Pancreas (tissue), 10 donors: ENCODE data around the gene SLCO6A1. TPM values are rescaled to one million over a fixed set of nuclear protein-coding genes. Genes with fewer than 3 reads are reported as not detected.
A peak's percentile ranks its signal among the peaks of the same experiment; 100 is the strongest.

Experiments used
- ATAC-seq, 4 donors: fragments of 200-7000 bp; cut with Tn5 transposase; one replicate each; pipeline versions ENCODE4 v1.8.0 to v1.9.1; 2020; ENCODE audit warnings: mild to moderate bottlenecking in 4 of 4, moderate library complexity in 4 of 4
- DNase-seq, 6 donors: peaks; one replicate each; pipeline ENCODE4 v3.0.0-alpha.2; 2020
- FAIRE-seq: peaks from 2 replicates; lab custom pipeline; 2012; peaks lifted over from hg19 to GRCh38; lab: Jason Lieb, UNC
- H3K27ac ChIP-seq, 4 donors: fragments of 200-600 bp; sonication (generic); 1 replicate in 3 of 4; 2 replicates in 1 of 4; pipeline versions ENCODE4 v1.5.0 to v1.8.0; 2020
- H3K27me3 ChIP-seq, 4 donors: fragments of 200-600 bp; one replicate each; pipeline ENCODE4 v1.8.0; 2021
- H3K36me3 ChIP-seq, 3 donors: fragments of 200-600 bp; sonication (generic) in 1 of 3; one replicate each; pipeline versions ENCODE4 v1.5.0 to v1.8.0; 2020 to 2021
- H3K4me1 ChIP-seq, 3 donors: fragments of 200-600 bp; one replicate each; pipeline ENCODE4 v1.8.0; 2021
- H3K4me3 ChIP-seq, 4 donors: fragments of 200-600 bp; sonication (generic) in 2 of 4; one replicate each; pipeline versions ENCODE4 v1.5.0 to v1.8.0; 2020 to 2021
- H3K9me3 ChIP-seq, 4 donors: fragments of 200-600 bp; one replicate each; pipeline ENCODE4 v1.8.0; 2021
- WGBS, 2 donors: extraction: QIAGEN DNeasy Blood & Tissue Kit; methylation state at CpG; one replicate each; pipeline ENCODE4 v1.1.7; 2013; 5-methylcytosine and 5-hydroxymethylcytosine counted together
- intact Hi-C, 3 donors: fragments of 100-400 bp; cut with DNase I; formaldehyde crosslinking; loops; one replicate each; pipeline versions ENCODE4 v1.11.1 to v1.14.2; 2022
- polyA plus RNA-seq, 2 donors: library from polyadenylated mRNA; stranded (reverse); fragments of 200-250 nt; gene quantifications; one replicate each; pipeline ENCODE4 v1.2.3, GENCODE V29; 2013
- total RNA-seq, 6 donors: library from RNA; stranded (reverse); fragmentation: NEBNext Ultra II Directional in 4 of 6; extraction: Animal tissue kit (Norgen Biotek cat#: 25700) in 4 of 6; gene quantifications; one replicate each; pipeline versions ENCODE4 v1.2.1 to v1.2.4, GENCODE V29; 2021 to 2023
- TF ChIP-seq, protein P1 (sequence below), 4 donors: fragments of 200-600 bp; sonication (generic) in 3 of 4; IDR thresholded peaks; one replicate each; pipeline versions ENCODE4 v1.5.0 to v1.8.0; 2021; ENCODE audit warnings: antibody characterized with exemption in 4 of 4
- donor health status: healthy with polysubstance abuse.
- donor health status: DM: no; HTN: no; CAD: no; lungs with moderate emphysema.
- donor health status: DM: no; HTN: no; CAD: no.
- donor health status: control.
- donor health status: control.
- donor health status: Bipolar disorder and iron deficiency.
- donor health status: DM: yes; HTN: yes; CAD: no.
- donor health status: DM: no; HTN: no; CAD: no.
- donor health status: DM: no; HTN: no; CAD: no.
- donor health status: DM: yes; HTN: yes; CAD: no.

SLCO6A1 gene
- total and polyA plus RNA-seq, 8 donors, result not detected

DNA sequence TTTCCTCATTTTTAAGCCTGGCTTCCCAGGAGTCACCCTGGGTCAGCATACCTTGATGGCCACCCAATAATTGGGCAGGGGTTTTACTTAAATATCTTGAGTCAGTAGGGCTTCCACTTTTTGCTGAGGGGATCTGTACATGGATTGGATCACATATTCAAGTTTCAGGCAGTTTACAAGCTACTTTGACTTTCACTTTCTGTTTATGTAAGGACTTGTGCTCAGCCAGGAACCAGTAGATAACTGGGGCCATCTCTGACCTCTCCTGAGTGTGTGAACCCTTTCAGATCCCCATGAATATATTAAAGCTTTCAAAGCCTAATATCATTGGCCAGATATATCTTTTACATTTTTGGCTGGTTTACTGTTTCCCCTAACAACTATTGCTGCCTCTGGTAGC lies 45.1 kb downstream of the SLCO6A1 start:
- no peak for DNase-seq
- TF ChIP-seq, protein P1, sequence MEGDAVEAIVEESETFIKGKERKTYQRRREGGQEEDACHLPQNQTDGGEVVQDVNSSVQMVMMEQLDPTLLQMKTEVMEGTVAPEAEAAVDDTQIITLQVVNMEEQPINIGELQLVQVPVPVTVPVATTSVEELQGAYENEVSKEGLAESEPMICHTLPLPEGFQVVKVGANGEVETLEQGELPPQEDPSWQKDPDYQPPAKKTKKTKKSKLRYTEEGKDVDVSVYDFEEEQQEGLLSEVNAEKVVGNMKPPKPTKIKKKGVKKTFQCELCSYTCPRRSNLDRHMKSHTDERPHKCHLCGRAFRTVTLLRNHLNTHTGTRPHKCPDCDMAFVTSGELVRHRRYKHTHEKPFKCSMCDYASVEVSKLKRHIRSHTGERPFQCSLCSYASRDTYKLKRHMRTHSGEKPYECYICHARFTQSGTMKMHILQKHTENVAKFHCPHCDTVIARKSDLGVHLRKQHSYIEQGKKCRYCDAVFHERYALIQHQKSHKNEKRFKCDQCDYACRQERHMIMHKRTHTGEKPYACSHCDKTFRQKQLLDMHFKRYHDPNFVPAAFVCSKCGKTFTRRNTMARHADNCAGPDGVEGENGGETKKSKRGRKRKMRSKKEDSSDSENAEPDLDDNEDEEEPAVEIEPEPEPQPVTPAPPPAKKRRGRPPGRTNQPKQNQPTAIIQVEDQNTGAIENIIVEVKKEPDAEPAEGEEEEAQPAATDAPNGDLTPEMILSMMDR (IDR thresholded peaks at IDR 0.05), result no peak
- intact Hi-C loops, result no loop called here
- H3K36me3 ChIP-seq, result no peaks in the 10 kb centered on the region
- no peak overlapping the region for H3K4me3 ChIP-seq
- no peak for FAIRE-seq
- no peaks in the 10 kb centered on the region for H3K27me3 ChIP-seq
- no peaks in the 10 kb centered on the region for H3K9me3 ChIP-seq
- no peak overlapping the region for H3K27ac ChIP-seq
- no peak for ATAC-seq
- H3K4me1 ChIP-seq, result no peaks in the 10 kb centered on the region

DNA sequence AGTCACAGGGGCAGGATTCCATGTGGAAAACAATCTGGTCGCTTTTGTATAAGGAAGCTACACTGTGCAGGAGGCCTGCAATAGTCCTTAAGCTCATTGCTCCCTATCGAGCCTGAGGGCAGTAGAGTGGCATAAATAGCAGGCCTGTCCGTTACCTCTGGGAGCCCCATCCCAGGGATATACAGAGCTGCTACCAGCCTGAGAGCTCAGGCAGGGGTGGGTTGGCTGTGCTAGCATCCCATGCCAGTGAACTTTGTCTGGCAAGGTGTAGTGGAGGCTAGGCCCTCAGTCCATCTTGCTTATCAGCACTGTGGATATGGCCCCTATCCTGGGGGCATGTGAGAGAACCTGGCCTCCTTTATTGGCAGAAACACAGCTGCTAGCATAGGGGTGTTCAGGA lies 47.7 kb downstream of the SLCO6A1 start:
- 64 to 69% methylated on average over 3 of the region's 3 CpGs for WGBS, 2 donors
- peak in 1 of 6 donors; percentile 22 for DNase-seq
- intact Hi-C loops, result no loop called here
- no peak overlapping the region for H3K27ac ChIP-seq
- no peak for FAIRE-seq
- no peaks in the 10 kb centered on the region for H3K9me3 ChIP-seq
- H3K27me3 ChIP-seq, result no peaks in the 10 kb centered on the region
- TF ChIP-seq, protein P1 (IDR thresholded peaks at IDR 0.05), result no peak
- H3K4me3 ChIP-seq, result no peak overlapping the region
- no peaks in the 10 kb centered on the region for H3K4me1 ChIP-seq
- H3K36me3 ChIP-seq, result no peaks in the 10 kb centered on the region
- no peak for ATAC-seq

DNA sequence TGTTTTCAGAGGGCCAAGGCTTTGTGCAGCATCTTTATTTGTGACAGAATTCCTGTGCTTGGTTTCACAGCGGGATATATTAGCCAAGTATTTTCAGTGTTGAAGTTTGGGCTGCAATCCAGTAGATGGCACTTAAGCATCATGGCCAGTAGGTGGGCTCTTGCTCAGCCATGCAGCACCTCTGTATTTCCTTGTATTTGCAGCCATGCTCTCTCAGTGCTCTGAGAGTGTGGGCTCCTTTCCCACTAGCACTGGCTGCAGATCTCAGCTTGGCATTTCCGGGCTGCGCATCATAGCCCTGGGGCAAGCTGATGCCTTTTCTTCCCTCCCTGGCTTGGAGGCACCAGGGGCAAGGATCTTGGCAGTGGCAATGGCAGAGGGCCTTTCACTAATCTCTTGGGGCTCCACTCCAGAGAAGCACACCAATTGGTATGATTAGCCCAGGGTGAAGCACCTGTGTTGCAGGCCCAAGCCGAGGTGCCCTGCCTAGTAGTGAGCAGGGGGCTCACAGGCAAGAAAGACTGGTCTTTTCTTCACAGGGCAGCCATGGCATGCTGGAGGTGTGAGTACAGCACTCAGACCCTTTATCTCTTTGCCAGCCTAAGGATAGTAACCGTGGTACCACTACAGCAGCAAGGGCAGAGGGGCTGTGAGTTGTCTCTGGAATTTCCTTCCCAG lies 48.3 kb downstream of the SLCO6A1 start:
- no peaks in the 10 kb centered on the region for H3K27me3 ChIP-seq
- no peak overlapping the region for H3K4me3 ChIP-seq
- FAIRE-seq (no peak), ATAC-seq (no peak), DNase-seq (no peak)
- intact Hi-C loops, result no loop called here
- H3K4me1 ChIP-seq, result no peaks in the 10 kb centered on the region
- H3K27ac ChIP-seq, result no peak overlapping the region
- H3K36me3 ChIP-seq, result no peaks in the 10 kb centered on the region
- TF ChIP-seq, protein P1 (IDR thresholded peaks at IDR 0.05), result no peak
- 77 to 83% methylated on average over 5 of the region's 5 CpGs for WGBS, 2 donors
- H3K9me3 ChIP-seq, result no peaks in the 10 kb centered on the region

DNA sequence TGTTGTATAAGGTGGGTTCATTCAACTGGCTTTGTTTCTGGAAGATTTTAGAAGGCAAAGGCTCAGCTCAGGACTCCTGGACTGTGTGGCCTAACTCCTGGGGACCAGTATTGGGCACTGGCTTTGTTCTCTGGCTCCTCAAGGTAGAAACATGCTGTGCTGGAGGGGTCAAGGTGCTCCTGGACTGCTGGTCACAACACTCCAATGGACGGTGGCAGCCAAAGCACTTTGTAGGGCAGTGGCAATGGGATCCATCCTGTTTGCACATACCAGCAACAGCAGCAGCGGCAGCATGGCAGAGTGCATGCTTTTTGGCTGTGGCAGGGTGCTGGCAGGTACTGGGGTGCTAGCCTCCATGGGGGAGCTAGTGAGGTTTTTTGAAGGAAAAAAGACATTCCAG lies 65.3 kb downstream of the SLCO6A1 start:
- DNase-seq, result no peak
- no peak overlapping the region for H3K27ac ChIP-seq
- H3K4me1 ChIP-seq, result no peaks in the 10 kb centered on the region
- H3K4me3 ChIP-seq, result no peak overlapping the region
- TF ChIP-seq, protein P1 (IDR thresholded peaks at IDR 0.05), result no peak
- no peaks in the 10 kb centered on the region for H3K36me3 ChIP-seq
- ATAC-seq, result no peak
- no peak for FAIRE-seq
- 31 to 43% methylated on average over 2 of the region's 2 CpGs for WGBS, 2 donors
- H3K9me3 ChIP-seq, result no peaks in the 10 kb centered on the region
- intact Hi-C loops, result no loop called here
- H3K27me3 ChIP-seq, result no peaks in the 10 kb centered on the region

DNA sequence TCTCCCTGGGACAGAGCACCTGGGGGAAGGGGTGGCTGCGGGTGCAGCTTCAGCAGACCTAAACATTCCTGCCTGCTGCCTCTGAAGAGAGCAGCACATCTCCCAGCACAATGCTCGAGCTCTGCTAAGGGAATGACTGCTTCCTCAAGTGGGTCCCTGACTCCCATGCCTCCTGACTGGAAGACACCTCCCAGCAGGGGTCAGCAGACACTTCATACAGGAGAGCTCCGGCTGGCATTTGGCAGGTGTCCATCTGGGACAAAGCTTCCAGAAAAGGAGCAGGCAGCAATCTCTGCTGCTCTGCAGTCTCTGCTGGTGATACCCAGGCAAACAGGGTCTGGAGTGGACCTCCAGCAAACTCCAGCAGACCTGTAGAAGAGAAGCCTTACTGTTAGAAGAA lies 77.2 kb downstream of the SLCO6A1 start:
- H3K27ac ChIP-seq, result no peak overlapping the region
- no peak for FAIRE-seq
- no peaks in the 10 kb centered on the region for H3K27me3 ChIP-seq
- no peak for ATAC-seq
- intact Hi-C loops, result no loop called here
- H3K9me3 ChIP-seq, result no peaks in the 10 kb centered on the region
- no peak overlapping the region for H3K4me3 ChIP-seq
- no peaks in the 10 kb centered on the region for H3K36me3 ChIP-seq
- WGBS, 2 donors, result 36 to 40% methylated on average over 3 of the region's 3 CpGs
- no peaks in the 10 kb centered on the region for H3K4me1 ChIP-seq
- peak in 2 of 6 donors; percentile 25 to 35 for DNase-seq
- TF ChIP-seq, protein P1 (IDR thresholded peaks at IDR 0.05), result no peak
